ENCODE data around the gene PPP1R12C.

GRCh38 chr19:55098716-55099556, 18.5 kb downstream of the PPP1R12C start:
- TF ChIP-seq CTCF (IDR thresholded peaks at IDR 0.05) = no peak
- no peak for TF ChIP-seq POLR2A (IDR thresholded peaks at IDR 0.05)

Data from uterus (tissue), 2 donors.